ENCODE results near the gene SLCO6A1.
"Not testable (repeated sequence)": the region's sequence is repeated elsewhere in the genome, so short reads cannot be mapped to it uniquely, and the experiment has no call there.

SLCO6A1 gene

DNA sequence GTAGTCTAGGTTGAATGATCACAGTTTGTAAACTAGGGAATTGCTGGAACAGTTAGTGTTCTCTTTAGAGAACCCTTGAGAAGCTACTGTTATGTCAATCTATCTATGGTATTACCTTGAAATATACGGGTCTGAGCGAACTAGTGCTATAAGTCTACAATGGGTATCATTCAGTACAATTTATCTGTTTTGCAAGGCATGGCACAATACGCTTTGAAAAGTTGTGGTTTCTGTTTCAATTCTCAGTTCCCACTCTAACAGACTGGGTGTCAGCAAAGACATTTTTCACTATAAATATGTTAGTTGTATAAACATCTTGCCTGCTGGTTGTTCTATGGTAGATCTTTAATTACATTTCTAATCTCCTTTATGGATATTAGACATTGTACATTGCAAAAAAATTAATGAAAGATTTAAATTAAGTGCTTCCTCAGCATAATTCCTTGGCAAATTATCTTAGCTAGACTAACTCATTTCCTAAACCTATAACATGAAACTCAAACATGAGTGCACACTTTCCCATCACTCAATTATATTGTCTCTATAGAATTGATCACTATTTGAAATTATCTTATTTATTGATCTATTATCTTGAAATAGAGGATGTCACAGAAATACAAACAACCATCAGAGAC lies 24.9 kb upstream of the SLCO6A1 start:
- Mint-ChIP-seq H3K27me3 (no peaks in the 10 kb centered on the region), H3K36me3 (peaks cover 2 to 4% of the 10 kb centered on the region in 2 donors), H3K4me3 (no peak overlapping the region), H3K9me3 (peaks cover 0 to 3% of the 10 kb centered on the region in 2 donors), H3K4me1 (peaks cover 10 to 17% of the 10 kb centered on the region in 2 donors), H3K27ac (no peak overlapping the region)
- ATAC-seq (replicated peaks) (peak; percentile 95 to 96), DNase-seq (no peak)

DNA sequence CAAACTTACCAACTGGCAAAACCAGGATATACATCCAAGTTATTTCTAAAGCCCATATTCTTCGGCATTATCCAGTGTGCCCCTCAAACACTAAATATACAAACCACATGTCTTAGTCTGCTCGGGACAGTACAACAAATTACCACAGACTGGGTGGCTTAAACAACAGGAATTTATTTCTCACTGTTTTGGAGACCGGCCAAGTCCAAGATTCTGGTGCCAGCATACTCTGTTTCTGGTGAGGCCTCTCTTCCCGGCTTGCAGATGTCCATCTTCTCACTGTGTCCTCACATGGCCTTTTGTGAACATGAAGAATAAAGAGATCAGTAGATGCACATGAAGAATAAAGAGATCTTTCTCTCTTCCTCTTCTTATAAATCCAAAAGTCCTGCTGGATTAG lies 12.9 kb upstream of the SLCO6A1 start:
- ATAC-seq (replicated peaks) (no peak), DNase-seq (no peak)
- no peaks in the 10 kb centered on the region for H3K36me3 Mint-ChIP-seq
- H3K27ac Mint-ChIP-seq, result no peak overlapping the region
- no peak overlapping the region for H3K4me3 Mint-ChIP-seq
- H3K27me3 Mint-ChIP-seq, result peaks cover 4 to 5% of the 10 kb centered on the region in 2 donors
- no peaks in the 10 kb centered on the region for H3K9me3 Mint-ChIP-seq
- H3K4me1 Mint-ChIP-seq, result no peaks in the 10 kb centered on the region

GRCh38 chr5:102491261-102491914 lies 7.4 kb downstream of the SLCO6A1 start:
- not testable (repeated sequence) for H3K27me3 Mint-ChIP-seq; H3K4me3 Mint-ChIP-seq; DNase-seq; H3K27ac Mint-ChIP-seq; H3K4me1 Mint-ChIP-seq; ATAC-seq (replicated peaks); H3K36me3 Mint-ChIP-seq; H3K9me3 Mint-ChIP-seq

- Mint-ChIP-seq H3K27me3 (peaks cover 0 to 4% of the 10 kb centered on the region in 2 donors), H3K4me1 (no peaks in the 10 kb centered on the region), H3K36me3 (no peaks in the 10 kb centered on the region)
Observed at GRCh38 chr5:102483736-102484135, 15.1 kb downstream of the SLCO6A1 start.

GRCh38 chr5:102481054-102481715 lies 17.6 kb downstream of the SLCO6A1 start:
- no peaks in the 10 kb centered on the region for H3K36me3 Mint-ChIP-seq
- H3K27me3 Mint-ChIP-seq, result peaks cover 0 to 4% of the 10 kb centered on the region in 2 donors
- no peak for DNase-seq
- no peaks in the 10 kb centered on the region for H3K4me1 Mint-ChIP-seq
- no peaks in the 10 kb centered on the region for H3K9me3 Mint-ChIP-seq
- no peak for ATAC-seq (replicated peaks)
- H3K4me3 Mint-ChIP-seq, result no peak overlapping the region
- H3K27ac Mint-ChIP-seq, result no peak overlapping the region

More at GRCh38 chr5:102483736-102484135, 15.1 kb downstream of the SLCO6A1 start:
- Mint-ChIP-seq H3K9me3 (no peaks in the 10 kb centered on the region), H3K27ac (no peak overlapping the region), H3K4me3 (no peak overlapping the region)
- no peak for ATAC-seq (replicated peaks)
- DNase-seq, result no peak

GRCh38 chr5:102453716-102454115 lies 45.1 kb downstream of the SLCO6A1 start:
- no peak overlapping the region for H3K4me3 Mint-ChIP-seq
- no peak for ATAC-seq (replicated peaks)
- H3K27ac Mint-ChIP-seq, result no peak overlapping the region

GRCh38 chr5:102451082-102451481 lies 47.7 kb downstream of the SLCO6A1 start:
- no peak overlapping the region for H3K4me3 Mint-ChIP-seq
- peak in 1 of 2 donors; percentile 5 for ATAC-seq (replicated peaks)
- H3K9me3 Mint-ChIP-seq, result peaks cover 0 to 3% of the 10 kb centered on the region in 2 donors
- DNase-seq, result no peak
- H3K36me3 Mint-ChIP-seq, result no peaks in the 10 kb centered on the region
- no peaks in the 10 kb centered on the region for H3K4me1 Mint-ChIP-seq
- no peak overlapping the region for H3K27ac Mint-ChIP-seq
- H3K27me3 Mint-ChIP-seq, result peaks cover 5 to 6% of the 10 kb centered on the region in 2 donors

More at GRCh38 chr5:102453716-102454115, 45.1 kb downstream of the SLCO6A1 start:
- H3K4me1 Mint-ChIP-seq, result no peaks in the 10 kb centered on the region
- H3K9me3 Mint-ChIP-seq, result peaks cover 0 to 3% of the 10 kb centered on the region in 2 donors
- peaks cover 5 to 6% of the 10 kb centered on the region in 2 donors for H3K27me3 Mint-ChIP-seq
- H3K36me3 Mint-ChIP-seq, result no peaks in the 10 kb centered on the region
- DNase-seq, result no peak

DNA sequence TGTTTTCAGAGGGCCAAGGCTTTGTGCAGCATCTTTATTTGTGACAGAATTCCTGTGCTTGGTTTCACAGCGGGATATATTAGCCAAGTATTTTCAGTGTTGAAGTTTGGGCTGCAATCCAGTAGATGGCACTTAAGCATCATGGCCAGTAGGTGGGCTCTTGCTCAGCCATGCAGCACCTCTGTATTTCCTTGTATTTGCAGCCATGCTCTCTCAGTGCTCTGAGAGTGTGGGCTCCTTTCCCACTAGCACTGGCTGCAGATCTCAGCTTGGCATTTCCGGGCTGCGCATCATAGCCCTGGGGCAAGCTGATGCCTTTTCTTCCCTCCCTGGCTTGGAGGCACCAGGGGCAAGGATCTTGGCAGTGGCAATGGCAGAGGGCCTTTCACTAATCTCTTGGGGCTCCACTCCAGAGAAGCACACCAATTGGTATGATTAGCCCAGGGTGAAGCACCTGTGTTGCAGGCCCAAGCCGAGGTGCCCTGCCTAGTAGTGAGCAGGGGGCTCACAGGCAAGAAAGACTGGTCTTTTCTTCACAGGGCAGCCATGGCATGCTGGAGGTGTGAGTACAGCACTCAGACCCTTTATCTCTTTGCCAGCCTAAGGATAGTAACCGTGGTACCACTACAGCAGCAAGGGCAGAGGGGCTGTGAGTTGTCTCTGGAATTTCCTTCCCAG lies 48.3 kb downstream of the SLCO6A1 start:
- peaks cover 0 to 3% of the 10 kb centered on the region in 2 donors for H3K9me3 Mint-ChIP-seq
- DNase-seq (no peak), ATAC-seq (replicated peaks) (no peak)
- no peaks in the 10 kb centered on the region for H3K36me3 Mint-ChIP-seq
- H3K4me3 Mint-ChIP-seq, result no peak overlapping the region
- no peak overlapping the region for H3K27ac Mint-ChIP-seq
- no peaks in the 10 kb centered on the region for H3K4me1 Mint-ChIP-seq
- peaks cover 5 to 6% of the 10 kb centered on the region in 2 donors for H3K27me3 Mint-ChIP-seq

DNA sequence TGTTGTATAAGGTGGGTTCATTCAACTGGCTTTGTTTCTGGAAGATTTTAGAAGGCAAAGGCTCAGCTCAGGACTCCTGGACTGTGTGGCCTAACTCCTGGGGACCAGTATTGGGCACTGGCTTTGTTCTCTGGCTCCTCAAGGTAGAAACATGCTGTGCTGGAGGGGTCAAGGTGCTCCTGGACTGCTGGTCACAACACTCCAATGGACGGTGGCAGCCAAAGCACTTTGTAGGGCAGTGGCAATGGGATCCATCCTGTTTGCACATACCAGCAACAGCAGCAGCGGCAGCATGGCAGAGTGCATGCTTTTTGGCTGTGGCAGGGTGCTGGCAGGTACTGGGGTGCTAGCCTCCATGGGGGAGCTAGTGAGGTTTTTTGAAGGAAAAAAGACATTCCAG lies 65.3 kb downstream of the SLCO6A1 start:
- ATAC-seq (replicated peaks) (no peak), DNase-seq (no peak)
- no peak overlapping the region for H3K4me3 Mint-ChIP-seq
- H3K36me3 Mint-ChIP-seq, result no peaks in the 10 kb centered on the region
- no peaks in the 10 kb centered on the region for H3K4me1 Mint-ChIP-seq
- peaks cover 2 to 5% of the 10 kb centered on the region in 2 donors for H3K9me3 Mint-ChIP-seq
- H3K27me3 Mint-ChIP-seq, result no peaks in the 10 kb centered on the region
- no peak overlapping the region for H3K27ac Mint-ChIP-seq

DNA sequence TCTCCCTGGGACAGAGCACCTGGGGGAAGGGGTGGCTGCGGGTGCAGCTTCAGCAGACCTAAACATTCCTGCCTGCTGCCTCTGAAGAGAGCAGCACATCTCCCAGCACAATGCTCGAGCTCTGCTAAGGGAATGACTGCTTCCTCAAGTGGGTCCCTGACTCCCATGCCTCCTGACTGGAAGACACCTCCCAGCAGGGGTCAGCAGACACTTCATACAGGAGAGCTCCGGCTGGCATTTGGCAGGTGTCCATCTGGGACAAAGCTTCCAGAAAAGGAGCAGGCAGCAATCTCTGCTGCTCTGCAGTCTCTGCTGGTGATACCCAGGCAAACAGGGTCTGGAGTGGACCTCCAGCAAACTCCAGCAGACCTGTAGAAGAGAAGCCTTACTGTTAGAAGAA lies 77.2 kb downstream of the SLCO6A1 start:
- no peak overlapping the region for H3K4me3 Mint-ChIP-seq
- no peaks in the 10 kb centered on the region for H3K27me3 Mint-ChIP-seq
- H3K27ac Mint-ChIP-seq, result no peak overlapping the region
- ATAC-seq (replicated peaks) (no peak), DNase-seq (no peak)
- H3K36me3 Mint-ChIP-seq, result no peaks in the 10 kb centered on the region
- no peaks in the 10 kb centered on the region for H3K4me1 Mint-ChIP-seq
- peaks cover 10 to 11% of the 10 kb centered on the region in 2 donors for H3K9me3 Mint-ChIP-seq

DNA sequence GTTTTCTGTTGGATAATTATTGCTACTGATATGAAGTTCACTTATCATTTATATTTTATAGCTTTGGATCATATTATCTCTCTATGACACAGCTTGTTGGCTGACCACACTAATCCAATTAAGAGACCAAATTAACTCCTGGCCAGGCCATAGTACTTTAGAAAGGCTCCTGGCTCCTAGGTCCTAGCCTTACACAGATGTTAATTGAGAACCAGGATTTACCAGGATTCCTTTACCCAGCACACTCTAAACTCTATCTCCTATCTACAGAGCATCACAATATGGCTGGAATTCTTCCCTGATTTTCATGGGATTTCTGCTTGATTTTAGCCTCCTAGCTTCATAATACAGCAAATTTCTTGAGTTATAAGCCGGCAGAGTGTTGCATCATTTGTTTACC lies 80.3 kb downstream of the SLCO6A1 start:
- Mint-ChIP-seq H3K9me3 (peaks cover 0 to 3% of the 10 kb centered on the region in 2 donors), H3K4me1 (no peaks in the 10 kb centered on the region), H3K27me3 (no peaks in the 10 kb centered on the region), H3K4me3 (no peak overlapping the region), H3K27ac (no peak overlapping the region), H3K36me3 (no peaks in the 10 kb centered on the region)
- ATAC-seq (replicated peaks), result no peak
- DNase-seq, result no peak

DNA sequence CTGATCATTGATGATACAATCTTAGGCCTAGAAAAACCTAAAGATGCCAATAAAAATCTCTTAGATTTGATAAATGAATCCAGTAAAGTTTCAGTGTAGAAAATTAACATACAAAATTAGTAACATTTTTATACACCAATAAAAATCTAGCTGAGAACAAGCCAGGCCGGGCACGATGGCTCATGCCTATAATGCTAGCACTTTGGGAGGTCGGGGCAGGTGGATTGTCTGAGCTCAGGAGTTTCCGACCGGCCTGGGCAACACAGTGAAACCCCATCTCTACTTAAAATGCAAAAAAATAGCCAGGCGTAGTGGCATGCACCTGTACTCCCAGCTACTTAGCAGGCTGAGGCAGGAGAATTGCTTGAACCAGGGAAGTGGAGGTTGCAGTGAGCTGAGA lies 84.4 kb downstream of the SLCO6A1 start:
- no peak for ATAC-seq (replicated peaks)
- Mint-ChIP-seq H3K36me3 (no peaks in the 10 kb centered on the region), H3K4me3 (no peak overlapping the region), H3K9me3 (peaks cover 0 to 1% of the 10 kb centered on the region in 2 donors), H3K27ac (no peak overlapping the region), H3K4me1 (no peaks in the 10 kb centered on the region), H3K27me3 (no peaks in the 10 kb centered on the region)
- no peak for DNase-seq

- no peak for DNase-seq
- no peaks in the 10 kb centered on the region for H3K36me3 Mint-ChIP-seq
Observed at GRCh38 chr5:102388235-102388634, 110.6 kb downstream of the SLCO6A1 start.

GRCh38 chr5:102385365-102385764 lies 113.4 kb downstream of the SLCO6A1 start:
- H3K27me3 Mint-ChIP-seq, result no peaks in the 10 kb centered on the region
- ATAC-seq (replicated peaks) (no peak), DNase-seq (no peak)
- H3K4me3 Mint-ChIP-seq, result no peak overlapping the region
- H3K36me3 Mint-ChIP-seq, result no peaks in the 10 kb centered on the region
- H3K27ac Mint-ChIP-seq, result no peak overlapping the region
- no peaks in the 10 kb centered on the region for H3K4me1 Mint-ChIP-seq
- peaks cover 9 to 16% of the 10 kb centered on the region in 2 donors for H3K9me3 Mint-ChIP-seq

More at GRCh38 chr5:102388235-102388634, 110.6 kb downstream of the SLCO6A1 start:
- Mint-ChIP-seq H3K27ac (no peak overlapping the region), H3K4me1 (no peaks in the 10 kb centered on the region), H3K9me3 (peaks cover 9 to 14% of the 10 kb centered on the region in 2 donors), H3K4me3 (no peak overlapping the region), H3K27me3 (no peaks in the 10 kb centered on the region)
- no peak for ATAC-seq (replicated peaks)

Data from stimulated activated naive B cell treated with anti-CD40 and anti-IgM and Interleukin-4, amounts not matched to agents 10 μg/mL and 1 μg/mL and 100 μg/mL, for 72 hours (primary cell).